Activated CD4-positive, alpha-beta T cell treated with anti-CD3 and anti-CD28 coated beads, Interleukin-2, amount 50 U/mL, for 24 hours (primary cell): Measurements from ENCODE around the gene LIPI.
"Not testable (repeated sequence)": the region's sequence is repeated elsewhere in the genome, so short reads cannot be mapped to it uniquely, and the experiment has no call there.

Source experiments
- DNase-seq, 2 donors: peaks; one replicate each; pipeline ENCODE4 v3.0.0-alpha.2; 2020; ENCODE audit warnings: low read depth in 1 of 2, low spot score in 1 of 2

Gene LIPI

DNA sequence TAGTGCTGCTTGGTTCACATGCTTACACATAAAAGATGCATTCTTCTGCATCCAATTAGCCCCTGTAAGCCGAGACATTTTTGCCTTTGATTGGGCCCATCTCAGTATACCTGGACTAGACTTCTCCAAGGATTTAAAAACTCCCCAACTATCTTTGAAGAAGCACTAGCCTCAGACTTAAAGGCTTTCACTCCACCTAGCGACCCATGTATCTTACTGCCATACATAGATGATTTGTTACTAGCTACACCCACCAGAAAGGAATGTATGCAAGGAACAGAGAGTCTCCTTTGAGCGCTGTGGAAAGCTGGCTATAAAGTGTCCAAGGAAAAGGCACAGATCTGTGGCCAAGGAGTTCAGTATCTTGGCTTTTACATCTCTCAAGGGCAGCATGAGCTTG lies 91.7 kb downstream of the LIPI start:
- no peak for DNase-seq

DNA sequence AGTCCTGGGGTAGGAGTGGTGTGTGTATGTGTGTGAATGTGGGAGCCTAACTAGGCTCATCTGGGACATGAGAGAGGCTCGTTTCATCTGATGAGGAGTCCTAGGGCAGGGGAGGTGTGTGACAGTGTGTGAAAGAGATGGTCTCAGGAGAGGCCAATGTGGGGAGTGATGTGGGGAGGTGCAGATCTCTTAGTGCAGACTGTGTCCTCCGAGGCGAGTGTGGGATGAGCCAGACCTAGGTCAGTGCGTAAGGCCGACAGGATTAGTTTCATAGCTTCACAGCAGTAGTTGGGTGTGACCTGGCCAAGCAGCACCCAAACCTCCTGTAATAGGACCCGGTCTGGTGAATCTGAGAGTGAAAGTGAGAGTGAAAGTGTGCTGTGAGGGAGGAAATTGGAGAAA lies 94.7 kb downstream of the LIPI start:
- no peak for DNase-seq

DNA sequence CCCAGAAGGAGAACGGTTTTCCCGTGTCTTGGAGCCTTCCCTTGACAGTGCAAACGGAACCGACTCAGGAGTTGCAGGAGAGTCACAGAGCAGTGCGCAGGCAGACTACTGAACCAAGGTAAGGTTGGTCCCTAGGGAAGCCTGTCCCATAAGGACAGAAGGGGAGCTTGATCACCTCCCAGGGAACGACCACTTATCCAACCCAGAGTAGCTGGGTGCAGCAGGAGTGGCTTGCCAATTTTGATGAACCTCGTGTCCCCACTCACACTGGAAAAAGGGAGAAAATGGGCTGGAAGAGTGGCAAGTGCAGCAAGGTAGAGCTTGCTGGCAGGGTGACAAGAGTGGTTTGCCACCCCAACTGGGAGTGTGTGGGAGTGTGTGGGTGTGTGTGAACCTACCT lies 95.1 kb downstream of the LIPI start:
- no peak for DNase-seq

DNA sequence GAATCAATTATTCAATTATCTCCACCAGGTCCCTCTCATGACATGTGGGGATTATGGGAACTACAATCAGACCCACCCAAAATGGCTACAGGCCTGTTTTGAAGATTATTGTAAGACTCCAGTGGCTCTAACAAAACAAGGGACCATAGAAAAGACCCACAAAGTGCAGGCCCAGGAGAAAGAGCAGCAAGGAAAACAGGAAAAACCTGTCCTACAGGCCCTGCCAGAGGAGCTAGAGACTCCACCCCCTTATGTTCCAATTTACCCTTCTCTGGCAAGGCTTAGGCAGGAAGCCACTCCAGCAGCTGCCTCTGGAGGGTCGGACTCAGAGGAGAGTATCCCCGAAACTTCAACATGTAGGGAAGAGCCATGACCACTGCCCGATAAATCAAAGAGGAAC lies 96.5 kb downstream of the LIPI start:
- DNase-seq = no peak

DNA sequence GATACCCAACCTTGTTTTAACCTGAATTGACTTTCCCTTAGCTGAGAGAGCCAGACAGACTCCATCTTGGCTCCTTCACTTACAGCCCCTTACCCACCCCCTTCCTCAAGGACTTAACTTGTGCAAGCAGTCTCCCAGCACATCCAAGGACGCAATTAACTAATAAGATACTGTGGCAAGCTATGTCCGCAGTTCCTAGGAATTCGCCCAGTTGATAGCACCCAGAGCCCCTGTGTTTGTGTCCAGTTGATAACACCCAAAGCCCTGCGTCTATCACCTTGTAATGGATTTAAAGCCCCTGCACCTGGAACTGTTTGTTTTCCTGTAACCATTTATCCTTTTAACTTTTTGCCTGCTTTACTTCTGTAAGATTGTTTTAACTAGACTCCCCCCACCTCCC lies 106.2 kb downstream of the LIPI start:
- not testable (repeated sequence) for DNase-seq

DNA sequence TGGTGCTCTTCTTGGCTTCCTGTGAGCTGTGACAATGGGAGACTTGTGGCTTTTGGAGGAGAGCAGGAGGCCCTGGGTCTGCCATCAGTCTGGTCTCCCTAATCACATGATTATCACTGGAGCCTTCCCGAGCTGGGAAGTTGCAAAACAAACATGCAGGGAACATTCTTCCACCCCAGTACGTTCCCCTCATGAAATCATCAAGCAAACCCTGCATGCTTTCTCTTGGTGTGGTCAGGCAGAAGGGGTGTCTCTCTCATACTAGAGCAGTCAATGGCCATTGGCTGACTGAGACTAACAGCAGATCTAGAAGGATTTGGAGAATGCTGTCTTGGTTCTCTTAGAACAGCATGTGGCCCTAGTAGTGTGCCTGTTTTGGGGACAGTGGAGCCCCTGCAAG lies 111.2 kb downstream of the LIPI start:
- no peak for DNase-seq

DNA sequence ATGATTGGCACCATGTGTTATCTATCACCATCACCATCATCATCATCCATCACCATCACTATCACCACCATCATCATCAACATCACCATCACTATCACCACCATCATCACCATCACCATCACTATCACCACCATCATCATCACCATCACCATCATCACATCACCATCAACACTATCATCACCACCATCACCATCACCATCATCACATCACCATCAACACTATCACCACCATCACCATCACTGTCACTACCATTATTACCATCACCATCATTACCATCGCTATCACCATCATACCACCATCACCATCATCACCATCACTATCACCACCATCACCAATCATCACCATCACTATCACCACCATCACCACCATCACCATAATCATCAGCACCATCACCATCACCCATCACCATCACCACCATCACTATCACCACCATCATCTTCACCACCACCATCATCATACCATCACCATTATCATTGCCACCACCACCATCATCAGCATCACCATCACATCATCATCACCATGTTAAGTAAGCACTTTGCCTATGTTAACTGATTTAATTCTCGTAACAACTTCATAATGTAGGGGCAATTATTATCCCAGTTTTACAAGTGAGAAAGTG lies 112.8 kb downstream of the LIPI start:
- DNase-seq = no peak

DNA sequence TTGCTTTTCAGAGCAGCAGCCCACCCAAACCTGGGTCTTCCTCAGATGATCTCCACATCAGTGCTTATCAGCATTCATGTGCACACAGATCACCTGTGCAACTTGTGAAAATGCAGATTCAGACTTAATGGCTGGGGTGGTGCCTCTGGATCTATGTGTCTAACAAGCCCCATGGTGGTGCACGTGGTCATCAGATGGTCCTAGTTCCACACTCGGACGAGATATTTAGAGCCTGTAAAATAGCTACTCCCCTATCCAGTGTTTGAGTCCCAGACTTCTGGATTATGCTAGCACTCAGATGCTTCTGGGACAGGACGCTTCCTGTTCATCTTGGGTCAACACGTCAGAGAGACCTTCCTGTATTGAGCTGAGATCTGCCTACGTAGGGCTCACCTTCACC lies 114.2 kb downstream of the LIPI start:
- DNase-seq = no peak

DNA sequence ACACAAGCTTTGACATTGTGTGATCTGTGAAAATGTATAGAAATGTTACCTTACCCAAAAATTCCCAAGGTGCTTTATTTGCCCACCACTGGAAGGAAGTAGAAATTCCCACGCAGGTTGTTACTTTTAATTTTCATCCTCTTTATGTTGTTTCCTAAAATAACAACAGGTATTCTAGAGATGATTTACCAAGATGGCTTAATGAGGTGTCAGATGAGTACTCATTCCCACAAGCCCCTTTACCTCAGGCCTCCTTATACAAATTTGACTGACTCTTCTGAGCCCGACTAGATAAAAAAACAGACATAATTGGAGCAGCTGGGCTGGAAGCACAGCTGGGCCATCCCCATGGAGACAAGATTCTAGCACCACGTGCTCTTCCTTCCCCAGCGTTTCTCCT lies 114.6 kb downstream of the LIPI start:
- DNase-seq = no peak

DNA sequence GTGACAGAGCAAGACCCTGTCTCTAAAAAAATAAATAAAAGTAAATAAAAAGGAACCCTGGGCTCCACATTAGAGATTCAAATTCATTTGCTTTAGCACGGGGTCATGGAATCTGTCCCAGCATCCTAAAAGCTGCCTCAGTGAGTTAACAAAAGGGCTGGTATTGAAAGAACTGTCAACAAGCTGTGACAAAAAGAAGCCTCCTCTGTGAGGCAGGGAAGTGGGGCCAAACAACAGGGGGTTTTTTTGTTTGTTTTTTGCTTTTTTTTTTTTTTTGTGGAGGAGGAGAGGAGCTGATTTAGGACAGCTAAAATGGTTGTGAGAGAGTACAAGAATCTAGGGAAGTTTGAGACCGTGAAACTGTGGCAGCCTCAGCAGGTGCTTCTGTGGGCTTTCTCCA lies 115.7 kb downstream of the LIPI start:
- DNase-seq = no peak

DNA sequence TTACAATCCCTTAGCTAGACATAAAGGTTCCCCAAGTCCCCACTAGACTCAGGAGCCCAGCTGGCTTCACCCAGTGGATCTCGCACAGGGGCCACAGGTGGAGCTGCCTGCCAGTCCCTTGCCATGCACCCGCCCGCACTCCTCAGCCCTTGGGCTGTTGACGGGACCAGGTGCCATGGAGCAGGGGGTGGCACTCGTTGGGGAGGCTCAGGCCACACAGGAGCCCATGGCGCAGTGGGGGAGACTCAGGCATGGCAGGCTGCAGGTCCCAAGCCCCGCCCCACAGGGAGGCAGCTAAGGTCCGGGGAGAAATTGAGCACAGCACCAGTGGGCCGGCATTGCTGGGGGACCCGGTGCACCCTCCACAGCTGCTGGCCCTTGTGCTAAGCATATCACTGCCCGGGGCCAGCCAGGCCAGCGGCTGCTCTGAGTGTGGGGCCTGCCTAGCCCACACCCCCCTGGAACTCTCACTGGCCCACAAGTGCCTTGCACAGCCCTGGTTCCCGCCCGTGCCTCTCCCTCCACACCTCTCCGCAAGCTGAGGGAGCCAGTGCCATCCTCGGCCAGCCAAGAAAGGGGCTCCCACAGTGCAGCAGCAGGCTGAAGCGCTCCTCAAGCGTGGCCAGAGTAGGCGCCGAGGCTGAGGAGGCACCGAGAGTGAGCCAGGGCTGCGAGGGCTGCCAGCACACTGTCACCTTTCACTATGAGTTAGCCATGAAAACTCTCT lies 117.8 kb downstream of the LIPI start:
- DNase-seq = no peak

DNA sequence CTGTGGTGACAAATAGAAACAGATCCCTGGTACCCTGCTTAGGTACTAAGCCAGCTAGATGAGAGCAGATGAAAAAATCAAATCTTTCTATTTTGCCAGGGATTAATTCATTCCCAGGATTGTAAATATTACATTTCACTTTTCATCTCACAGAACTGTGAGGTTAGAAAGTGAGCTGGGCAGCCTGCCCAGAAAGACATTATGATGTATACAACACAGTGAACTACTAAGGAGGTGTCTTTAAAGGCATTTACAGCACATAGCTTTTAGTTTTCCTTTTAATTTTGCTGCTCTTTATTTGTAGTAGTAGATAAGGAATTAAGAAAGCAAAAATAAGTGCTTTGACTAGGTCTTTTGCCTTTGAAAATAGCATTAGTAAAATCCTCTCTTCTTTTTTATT lies 120.6 kb downstream of the LIPI start:
- DNase-seq = not testable (repeated sequence)

DNA sequence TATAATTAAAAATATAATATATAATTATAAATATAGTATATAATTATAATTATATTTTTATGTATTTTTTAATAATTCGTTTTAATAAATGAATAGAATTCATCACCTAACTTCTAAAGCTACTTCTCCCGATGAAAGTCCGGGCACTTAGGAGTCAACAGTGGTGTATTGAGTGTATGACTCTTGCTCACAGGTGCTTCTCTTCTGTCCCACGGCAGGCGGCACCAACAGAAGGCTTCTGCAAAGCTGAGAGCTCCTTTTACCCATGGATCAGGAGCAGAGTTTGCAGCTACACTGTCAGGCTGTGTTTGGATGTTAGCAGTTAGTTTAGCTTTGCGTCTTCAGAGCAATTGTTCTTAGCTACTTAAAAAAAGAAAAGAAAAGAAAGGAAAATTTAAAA lies 122.4 kb downstream of the LIPI start:
- no peak for DNase-seq

DNA sequence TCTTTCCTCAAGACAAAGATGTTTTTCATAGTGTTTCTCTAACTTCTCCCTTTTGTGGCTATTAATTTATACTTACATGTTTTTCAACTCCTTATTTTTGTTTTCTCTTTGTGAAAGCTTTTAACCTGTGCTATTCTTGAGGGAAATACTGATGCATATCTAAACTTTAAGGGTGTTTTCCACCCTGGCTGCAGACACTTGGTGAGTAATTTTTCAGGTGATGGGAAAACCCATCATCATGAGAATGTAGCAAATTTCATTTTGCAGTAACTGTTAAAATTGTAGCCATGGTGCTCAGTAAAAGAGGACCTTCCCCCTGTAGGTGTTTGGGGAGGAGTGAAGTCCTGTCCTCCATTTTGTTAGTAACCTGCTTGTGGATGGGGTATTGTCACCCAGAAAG lies 124.2 kb downstream of the LIPI start:
- DNase-seq = no peak

DNA sequence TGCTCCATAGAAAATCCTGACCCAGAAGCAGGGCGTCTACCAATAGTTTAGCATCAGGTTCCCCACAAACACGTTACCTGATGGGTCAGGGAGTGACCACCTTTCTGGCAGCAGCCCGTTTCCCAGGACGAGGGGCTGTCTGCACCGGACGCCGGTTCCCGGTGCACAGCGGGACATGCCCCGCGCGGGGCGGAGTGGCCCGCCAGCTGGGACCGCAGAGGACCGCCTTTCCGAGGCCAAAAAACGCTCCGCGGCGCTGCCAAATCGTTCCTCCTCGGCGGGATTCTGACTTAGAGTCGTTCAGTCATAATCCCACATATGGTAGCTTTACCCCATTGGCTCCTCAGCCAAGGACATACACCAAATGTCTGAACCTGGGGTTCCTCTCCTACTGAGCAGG lies 126.1 kb downstream of the LIPI start:
- DNase-seq = no peak

DNA sequence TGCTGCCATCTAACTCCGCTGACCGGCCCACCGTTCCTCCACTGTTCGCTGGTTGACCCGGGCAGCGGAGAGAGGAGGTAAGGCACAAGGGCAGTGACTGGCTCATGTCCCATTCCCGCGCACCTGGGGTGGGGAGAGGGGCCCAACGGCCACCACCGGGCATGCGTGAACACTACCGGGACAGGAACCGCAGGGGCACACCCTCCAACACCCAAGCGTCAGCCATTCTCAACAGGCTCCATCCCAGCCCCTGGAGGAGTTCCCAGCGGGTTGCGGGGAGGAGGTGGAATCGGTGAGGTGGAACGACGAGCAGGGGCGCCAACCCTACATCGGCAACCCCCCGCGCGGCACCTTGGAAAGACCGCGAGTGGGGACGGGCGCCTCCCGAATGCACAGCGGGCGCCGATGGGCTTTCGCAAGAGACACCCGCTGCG lies 126.7 kb downstream of the LIPI start:
- no peak for DNase-seq

DNA sequence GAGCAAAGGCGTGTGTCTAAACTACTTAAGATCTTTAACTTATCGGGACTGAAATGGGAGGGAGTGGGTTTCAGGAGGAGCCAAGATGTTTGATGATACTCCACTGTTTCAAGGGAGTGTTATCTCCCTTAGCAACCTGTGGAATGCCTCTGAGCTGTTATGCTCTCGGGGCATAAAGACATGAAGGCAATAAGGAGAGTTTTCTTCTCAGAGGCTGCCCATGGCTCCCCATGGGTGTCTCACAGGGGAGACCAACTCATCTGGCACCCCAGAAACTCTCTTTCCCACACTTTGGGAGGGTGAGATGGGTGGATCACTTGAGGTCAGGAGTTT lies 130.0 kb downstream of the LIPI start:
- DNase-seq = no peak

DNA sequence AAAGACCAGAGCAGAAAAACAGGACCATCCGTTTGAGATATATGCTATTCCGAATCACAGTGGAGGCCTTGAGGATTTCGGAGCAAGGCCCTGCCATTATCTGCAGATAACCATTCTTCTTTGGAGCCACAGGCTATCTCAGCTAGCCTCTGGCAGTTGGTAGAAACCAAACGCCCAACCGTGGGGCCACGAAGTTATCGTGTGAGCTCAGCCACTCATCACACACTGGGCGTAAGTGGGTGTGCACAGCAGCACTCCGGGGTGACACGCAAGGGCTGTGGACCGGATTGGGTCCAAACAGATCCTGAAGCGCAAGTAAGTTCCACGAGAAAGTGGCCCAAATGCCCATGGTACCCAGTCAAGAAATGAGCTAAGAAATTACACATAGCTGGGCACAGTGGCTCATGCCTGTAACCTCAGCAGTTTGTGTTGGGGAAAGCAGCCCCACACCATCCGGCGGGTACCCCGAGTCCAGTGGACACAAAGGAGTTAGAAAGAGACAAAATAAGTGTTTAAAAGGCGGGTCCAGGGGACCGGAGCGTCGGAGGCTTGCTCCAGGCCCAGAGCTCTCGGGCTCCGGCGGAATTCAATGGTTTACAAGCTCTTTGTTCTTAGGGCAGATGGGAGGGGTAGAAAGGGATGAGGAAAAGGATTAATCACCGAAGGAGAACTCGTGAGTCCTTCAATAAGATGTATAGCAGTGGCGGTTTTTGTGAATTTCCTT lies 130.6 kb downstream of the LIPI start:
- no peak for DNase-seq

DNA sequence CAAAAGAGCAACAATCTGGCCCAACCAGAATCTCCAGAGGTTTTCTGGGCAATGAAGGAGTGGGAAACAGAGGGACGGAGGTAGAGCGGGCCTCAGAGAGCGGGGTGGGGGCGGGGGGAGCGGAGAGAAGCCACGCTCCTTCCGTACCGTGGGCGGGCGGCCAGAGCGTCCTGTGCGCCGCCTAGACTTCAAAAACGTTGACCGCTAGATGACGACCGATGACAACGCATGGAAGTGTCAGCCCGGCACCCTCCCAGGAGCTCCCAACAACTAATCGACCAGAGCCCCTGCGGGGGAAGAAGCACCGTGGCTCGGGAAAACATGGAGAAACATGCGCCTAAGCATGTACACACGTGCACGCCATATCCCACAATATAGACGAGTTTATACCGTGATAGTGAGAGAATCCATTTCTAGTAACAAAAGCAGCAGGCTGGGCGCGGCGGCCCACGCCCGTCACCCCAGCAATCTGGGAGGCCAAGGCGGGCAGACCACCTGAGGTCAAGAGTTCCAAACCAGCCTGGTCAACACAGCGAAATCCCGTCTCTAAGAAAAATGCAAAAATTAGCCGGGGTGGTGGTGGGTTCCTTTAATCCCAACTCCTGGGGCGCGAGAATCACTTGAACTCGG lies 131.9 kb downstream of the LIPI start:
- DNase-seq = no peak

DNA sequence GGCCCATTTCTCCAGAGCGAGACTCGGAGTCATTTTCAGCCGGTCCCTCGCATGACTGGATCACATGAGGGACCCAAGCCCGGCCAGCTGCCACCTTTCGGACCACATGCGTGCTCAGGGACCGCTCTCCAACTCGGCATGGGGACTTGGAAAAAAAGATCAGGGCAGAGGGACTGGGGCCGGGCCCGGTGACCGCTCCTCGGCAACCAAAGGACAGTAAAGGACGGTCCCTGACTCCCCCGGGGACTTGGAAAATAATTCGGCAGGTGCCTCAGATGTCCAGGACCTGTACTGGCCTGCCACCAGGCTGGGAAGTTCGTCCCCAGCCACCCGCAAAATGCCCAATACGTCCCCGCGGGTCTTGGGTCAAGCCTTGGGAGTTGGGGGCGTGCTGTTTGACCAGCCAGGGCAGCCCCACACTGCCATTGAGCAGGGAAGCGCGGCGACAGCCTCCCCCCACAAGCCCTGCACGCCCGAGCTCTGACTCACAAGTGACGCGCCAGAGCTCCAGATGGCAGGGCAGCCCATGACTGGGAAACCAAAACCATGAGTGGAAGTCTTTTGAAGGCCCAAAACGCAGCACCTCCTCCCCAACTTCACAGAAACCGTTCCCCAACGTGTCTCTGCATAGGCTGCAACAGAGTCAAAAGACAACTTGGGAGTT lies 134.5 kb downstream of the LIPI start:
- no peak for DNase-seq

DNA sequence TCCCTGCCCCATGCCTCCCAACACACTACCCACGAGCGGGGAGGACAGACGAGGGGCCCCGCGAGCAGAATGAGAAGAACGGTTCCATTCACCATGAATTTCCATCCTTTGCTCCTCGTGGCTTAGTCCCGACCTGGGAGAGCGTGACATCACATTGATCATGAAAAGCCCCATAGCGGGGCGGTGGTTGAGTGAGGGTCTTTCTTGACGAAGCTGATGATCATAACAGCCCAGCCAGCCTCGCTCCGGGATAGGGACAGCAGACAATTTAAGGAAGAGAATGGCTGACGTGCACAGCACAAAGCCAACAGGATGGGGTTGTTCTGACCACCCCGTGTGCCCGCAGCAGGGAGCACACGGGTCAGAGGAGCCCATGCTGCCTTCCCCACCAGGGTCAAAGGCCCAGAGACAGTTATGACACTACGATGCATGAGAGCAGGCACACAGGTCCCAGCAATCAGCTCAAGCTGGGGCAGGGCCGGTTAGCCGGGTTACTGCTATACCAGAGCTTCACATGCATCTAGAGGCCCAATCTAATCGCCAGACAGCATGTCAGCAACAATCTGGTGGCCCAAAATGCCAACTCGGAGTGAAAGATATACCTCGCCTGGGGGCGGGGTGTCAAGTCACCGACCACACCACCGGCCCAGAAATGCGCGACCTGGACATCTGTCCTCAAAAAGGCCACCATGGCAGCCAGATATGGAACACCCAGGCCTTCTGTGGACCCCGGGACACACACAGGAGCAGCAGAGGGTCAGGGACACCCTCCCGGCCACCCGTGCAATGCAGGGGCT lies 135.2 kb downstream of the LIPI start:
- DNase-seq = no peak
